HepG2 (cell line): ENCODE measurements around the gene CTRB2. TPM values are rescaled to one million over a fixed set of nuclear protein-coding genes. Genes with fewer than 3 reads are reported as not detected.

Source experiments
- BCL6 ChIP-seq: IDR thresholded peaks from 2 replicates; pipeline ENCODE4 v1.6.1; 2016; ENCODE audit warnings: missing genetic modification reagents, missing compliant biosample characterization
- FOXA1 ChIP-seq, 2 experiments: fragments of 450-650 bp in 1 of 2; sonication (generic) in 1 of 2; formaldehyde crosslinking in 1 of 2; IDR thresholded peaks; 2 replicates each; pipeline versions ENCODE4 v1.4.0 to v1.6.1; 2016 to 2020; ENCODE audit warnings: missing genetic modification reagents in 1 of 2
- FOXC1 ChIP-seq: sonication (generic); formaldehyde crosslinking; IDR thresholded peaks from 2 replicates; pipeline ENCODE4 v1.8.0; 2022; ENCODE audit warnings: mild to moderate bottlenecking, missing genetic modification reagents, borderline replicate concordance
- GPN1 ChIP-seq: sonication (generic); formaldehyde crosslinking; IDR thresholded peaks from 2 replicates; pipeline ENCODE4 v1.5.1; 2020; ENCODE audit warnings: missing genetic modification reagents, borderline replicate concordance
- HMGA1 ChIP-seq: sonication (generic); formaldehyde crosslinking; conservative IDR thresholded peaks from 2 replicates; pipeline ENCODE4 v1.4.0; 2020; ENCODE audit warnings: missing genetic modification reagents
- NCOA2 ChIP-seq: sonication (generic); formaldehyde crosslinking; IDR thresholded peaks from 2 replicates; pipeline ENCODE4 v1.8.0; 2022; ENCODE audit warnings: inconsistent platforms
- NFE2L2 ChIP-seq: fragments of 150-350 bp; IDR thresholded peaks from 2 replicates; pipeline ENCODE4 v1.6.1; 2014; ENCODE audit warnings: low read length
- RFX1 ChIP-seq: fragments of 450-650 bp; IDR thresholded peaks from 2 replicates; pipeline ENCODE4 v1.6.1; 2017
- SP140L ChIP-seq: sonication (generic); formaldehyde crosslinking; IDR thresholded peaks from 2 replicates; pipeline ENCODE4 v1.4.0; 2020; ENCODE audit warnings: missing genetic modification reagents, borderline replicate concordance
- ZFP37 ChIP-seq: sonication (generic); formaldehyde crosslinking; IDR thresholded peaks from 2 replicates; pipeline ENCODE4 v1.4.0; 2020; ENCODE audit warnings: missing genetic modification reagents, borderline replicate concordance
- ZNF614 ChIP-seq: IDR thresholded peaks from 2 replicates; pipeline ENCODE4 v1.6.1; 2018; ENCODE audit warnings: missing biosample characterization, missing genetic modification reagents, inconsistent platforms, borderline replicate concordance
- ZNF616 ChIP-seq: sonication (generic); formaldehyde crosslinking; IDR thresholded peaks from 2 replicates; pipeline ENCODE4 v1.5.0; 2020; ENCODE audit warnings: low read depth, mild to moderate bottlenecking, missing genetic modification reagents
- ZNF781 ChIP-seq: sonication (generic); formaldehyde crosslinking; IDR thresholded peaks from 2 replicates; pipeline ENCODE4 v1.5.1; 2020; ENCODE audit warnings: borderline replicate concordance, mild to moderate bottlenecking, missing genetic modification reagents; ENCODE audit errors: not compliant biosample characterization
- polyA plus RNA-seq, 8 experiments: library from polyadenylated mRNA; depleted of rRNA in 3 of 8; stranded (reverse) in 7 of 8; unstranded in 1 of 8; fragments of >200 nt; fragmentation: Illumina TruSeq in 4 of 8; extraction: Trizol in 4 of 8; gene quantifications; 2 replicates each; pipeline versions ENCODE4 v1.2.1 to v1.2.3, GENCODE V29; 2011 to 2016; ENCODE audit warnings: low read depth in 4 of 8, missing spikeins in 1 of 8, mixed read lengths in 1 of 8; ENCODE audit not compliant: insufficient read depth in 1 of 8
- total RNA-seq, 5 experiments: library from RNA; depleted of rRNA; stranded (reverse); fragments of >200 nt; fragmentation: Illumina TruSeq; extraction: Trizol; gene quantifications; 2 replicates each; pipeline ENCODE4 v1.2.3, GENCODE V29; 2016; ENCODE audit warnings: low read depth in 1 of 5
- TF ChIP-seq, protein P1 (sequence below): sonication (generic); formaldehyde crosslinking; IDR thresholded peaks from 2 replicates; pipeline ENCODE4 v1.4.0; 2020; ENCODE audit warnings: low read depth, mild to moderate bottlenecking, missing genetic modification reagents
- TF ChIP-seq, protein P2 (sequence below): sonication (generic); formaldehyde crosslinking; IDR thresholded peaks from 2 replicates; pipeline ENCODE4 v1.4.0; 2020; ENCODE audit warnings: mild to moderate bottlenecking, low read depth, missing genetic modification reagents
- TF ChIP-seq, protein P3 (sequence below): sonication (generic); formaldehyde crosslinking; IDR thresholded peaks from 2 replicates; pipeline ENCODE4 v1.8.1; 2023; ENCODE audit warnings: mild to moderate bottlenecking, moderate library complexity, missing genetic modification reagents
- TF ChIP-seq, protein P4 (sequence below): sonication (generic); formaldehyde crosslinking; IDR thresholded peaks from 2 replicates; pipeline ENCODE4 v1.8.0; 2022; ENCODE audit warnings: mild to moderate bottlenecking, missing genetic modification reagents, moderate library complexity
- TF ChIP-seq, protein P5 (sequence below): sonication (generic); formaldehyde crosslinking; IDR thresholded peaks from 2 replicates; pipeline ENCODE4 v1.4.0; 2020; ENCODE audit warnings: missing genetic modification reagents, borderline replicate concordance
- TF ChIP-seq, protein P6 (sequence below): sonication (generic); formaldehyde crosslinking; IDR thresholded peaks from 2 replicates; pipeline ENCODE4 v1.4.0; 2020; ENCODE audit warnings: missing genetic modification reagents, low read depth, mild to moderate bottlenecking, borderline replicate concordance
- TF ChIP-seq, protein P7 (sequence below): fragments of 450-650 bp; IDR thresholded peaks from 2 replicates; pipeline ENCODE4 v1.6.1; 2017

The CTRB2 gene
- total and polyA plus RNA-seq, 2 of the 13 experiments (the other 11 are each of a cell fraction or from before 2014, with no cell fraction given): 0.13 TPM; not detected in 1

DNA sequence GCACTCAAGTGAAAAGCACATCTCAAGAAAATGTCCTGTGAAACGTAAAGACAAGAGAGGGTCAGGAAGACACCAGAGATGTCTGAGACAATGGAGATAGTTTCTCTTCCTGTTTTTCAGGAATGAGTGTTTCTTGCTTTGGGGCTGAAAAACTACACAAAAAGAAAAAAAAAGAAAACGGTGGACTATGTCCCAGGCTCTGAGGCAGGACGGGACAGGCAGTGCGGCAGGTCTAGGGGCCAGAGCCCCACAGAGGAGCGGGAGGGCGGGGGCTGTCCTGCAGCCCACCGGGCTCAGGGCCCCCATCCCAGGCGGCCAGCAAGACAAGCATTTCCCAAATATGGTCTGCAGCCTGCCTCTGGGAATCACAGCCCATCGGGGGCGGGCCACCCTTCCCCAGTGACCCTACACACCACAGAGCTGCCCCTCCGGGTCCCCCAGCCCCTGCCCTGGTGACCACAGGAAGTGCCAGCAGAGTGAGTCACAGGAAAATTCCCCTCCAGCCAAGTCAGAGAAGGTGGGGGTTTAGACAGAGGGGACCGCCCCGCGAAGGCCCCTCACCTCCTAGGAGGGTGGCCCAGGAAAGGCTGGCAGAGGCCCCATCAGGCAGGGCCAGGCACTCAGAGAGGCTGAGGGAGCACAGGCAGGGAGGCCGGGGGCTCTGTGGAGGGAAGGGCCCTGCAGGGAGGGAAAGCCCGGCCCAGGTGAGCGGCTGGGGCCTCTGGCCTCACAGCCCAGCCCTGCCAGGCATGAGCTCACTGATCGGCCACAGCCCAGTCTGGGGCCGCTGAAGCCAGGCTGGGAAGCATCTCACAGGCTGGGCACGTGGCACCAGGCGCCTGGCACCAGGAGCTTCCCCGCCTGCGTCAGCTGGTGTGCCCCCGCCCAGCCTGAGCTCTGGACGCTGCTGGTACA is 38.1 kb upstream of the CTRB2 start (continued):
- TF ChIP-seq, protein P1, sequence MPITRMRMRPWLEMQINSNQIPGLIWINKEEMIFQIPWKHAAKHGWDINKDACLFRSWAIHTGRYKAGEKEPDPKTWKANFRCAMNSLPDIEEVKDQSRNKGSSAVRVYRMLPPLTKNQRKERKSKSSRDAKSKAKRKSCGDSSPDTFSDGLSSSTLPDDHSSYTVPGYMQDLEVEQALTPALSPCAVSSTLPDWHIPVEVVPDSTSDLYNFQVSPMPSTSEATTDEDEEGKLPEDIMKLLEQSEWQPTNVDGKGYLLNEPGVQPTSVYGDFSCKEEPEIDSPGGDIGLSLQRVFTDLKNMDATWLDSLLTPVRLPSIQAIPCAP (CRISPR knock-in tag): no peak; the same call in 1 of the 2 replicates
- TF ChIP-seq FOXC1 (CRISPR knock-in tag) (peak; percentile 97), ZNF614 (CRISPR knock-in tag) (peak; percentile 92), NFE2L2 (no peak), FOXA1 (IDR thresholded peaks at IDR 0.05) (no peak), FOXA1 (CRISPR knock-in tag; IDR thresholded peaks at IDR 0.05) (peak; percentile 29; the same call in 1 of the 2 replicates), ZNF616 (CRISPR knock-in tag) (0 out of 2 replicates have a peak, but pooled peaks have one; percentile 71), SP140L (no peak), ZFP37 (CRISPR knock-in tag) (peak; percentile 90; the same call in 1 of the 2 replicates), NCOA2 (CRISPR knock-in tag) (peak; percentile 91), RFX1 (no peak), ZNF781 (CRISPR knock-in tag) (no peak), HMGA1 (CRISPR knock-in tag) (no peak), BCL6 (peak; percentile 72), GPN1 (0 out of 2 replicates have a peak, but pooled peaks have one; percentile 36)
- TF ChIP-seq, protein P2, sequence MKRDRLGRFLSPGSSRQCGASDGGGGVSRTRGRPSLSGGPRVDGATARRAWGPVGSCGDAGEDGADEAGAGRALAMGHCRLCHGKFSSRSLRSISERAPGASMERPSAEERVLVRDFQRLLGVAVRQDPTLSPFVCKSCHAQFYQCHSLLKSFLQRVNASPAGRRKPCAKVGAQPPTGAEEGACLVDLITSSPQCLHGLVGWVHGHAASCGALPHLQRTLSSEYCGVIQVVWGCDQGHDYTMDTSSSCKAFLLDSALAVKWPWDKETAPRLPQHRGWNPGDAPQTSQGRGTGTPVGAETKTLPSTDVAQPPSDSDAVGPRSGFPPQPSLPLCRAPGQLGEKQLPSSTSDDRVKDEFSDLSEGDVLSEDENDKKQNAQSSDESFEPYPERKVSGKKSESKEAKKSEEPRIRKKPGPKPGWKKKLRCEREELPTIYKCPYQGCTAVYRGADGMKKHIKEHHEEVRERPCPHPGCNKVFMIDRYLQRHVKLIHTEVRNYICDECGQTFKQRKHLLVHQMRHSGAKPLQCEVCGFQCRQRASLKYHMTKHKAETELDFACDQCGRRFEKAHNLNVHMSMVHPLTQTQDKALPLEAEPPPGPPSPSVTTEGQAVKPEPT (CRISPR knock-in tag): 0 out of 2 replicates have a peak, but pooled peaks have one; percentile 76
- TF ChIP-seq, protein P3, sequence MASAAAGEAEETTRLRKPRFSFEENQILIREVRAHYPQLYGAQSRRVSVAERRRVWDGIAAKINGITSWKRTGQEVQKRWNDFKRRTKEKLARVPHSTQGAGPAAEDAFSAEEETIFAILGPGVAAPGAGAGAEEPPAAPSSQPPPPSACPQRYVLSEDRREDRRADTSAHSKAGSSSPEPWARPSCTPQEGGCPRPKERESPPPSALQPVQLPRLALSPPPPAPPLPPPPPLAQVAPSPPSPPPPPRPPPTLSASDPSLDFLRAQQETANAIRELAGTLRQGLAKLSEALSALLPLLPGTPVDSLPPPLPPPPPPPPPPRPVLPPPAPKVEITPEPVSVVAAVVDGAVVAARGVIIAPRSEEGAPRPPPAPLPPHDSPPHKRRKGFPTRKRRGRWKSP (CRISPR knock-in tag): peak; percentile 42; the same call in 1 of the 2 replicates
- TF ChIP-seq, protein P4, sequence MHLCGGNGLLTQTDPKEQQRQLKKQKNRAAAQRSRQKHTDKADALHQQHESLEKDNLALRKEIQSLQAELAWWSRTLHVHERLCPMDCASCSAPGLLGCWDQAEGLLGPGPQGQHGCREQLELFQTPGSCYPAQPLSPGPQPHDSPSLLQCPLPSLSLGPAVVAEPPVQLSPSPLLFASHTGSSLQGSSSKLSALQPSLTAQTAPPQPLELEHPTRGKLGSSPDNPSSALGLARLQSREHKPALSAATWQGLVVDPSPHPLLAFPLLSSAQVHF: no peak
- TF ChIP-seq, protein P5, sequence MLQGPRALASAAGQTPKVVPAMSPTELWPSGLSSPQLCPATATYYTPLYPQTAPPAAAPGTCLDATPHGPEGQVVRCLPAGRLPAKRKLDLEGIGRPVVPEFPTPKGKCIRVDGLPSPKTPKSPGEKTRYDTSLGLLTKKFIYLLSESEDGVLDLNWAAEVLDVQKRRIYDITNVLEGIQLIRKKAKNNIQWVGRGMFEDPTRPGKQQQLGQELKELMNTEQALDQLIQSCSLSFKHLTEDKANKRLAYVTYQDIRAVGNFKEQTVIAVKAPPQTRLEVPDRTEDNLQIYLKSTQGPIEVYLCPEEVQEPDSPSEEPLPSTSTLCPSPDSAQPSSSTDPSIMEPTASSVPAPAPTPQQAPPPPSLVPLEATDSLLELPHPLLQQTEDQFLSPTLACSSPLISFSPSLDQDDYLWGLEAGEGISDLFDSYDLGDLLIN (CRISPR knock-in tag): peak; percentile 67; the same call in 1 of the 2 replicates
- TF ChIP-seq, protein P6, sequence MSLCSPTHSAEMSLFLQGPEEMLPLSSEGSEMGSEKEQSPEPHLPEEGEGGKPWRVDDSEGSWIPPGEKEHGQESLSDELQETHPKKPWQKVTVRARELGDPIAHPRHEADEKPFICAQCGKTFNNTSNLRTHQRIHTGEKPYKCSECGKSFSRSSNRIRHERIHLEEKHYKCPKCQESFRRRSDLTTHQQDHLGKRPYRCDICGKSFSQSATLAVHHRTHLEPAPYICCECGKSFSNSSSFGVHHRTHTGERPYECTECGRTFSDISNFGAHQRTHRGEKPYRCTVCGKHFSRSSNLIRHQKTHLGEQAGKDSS (CRISPR knock-in tag): peak; percentile 88; the same call in 1 of the 2 replicates
- TF ChIP-seq, protein P7, sequence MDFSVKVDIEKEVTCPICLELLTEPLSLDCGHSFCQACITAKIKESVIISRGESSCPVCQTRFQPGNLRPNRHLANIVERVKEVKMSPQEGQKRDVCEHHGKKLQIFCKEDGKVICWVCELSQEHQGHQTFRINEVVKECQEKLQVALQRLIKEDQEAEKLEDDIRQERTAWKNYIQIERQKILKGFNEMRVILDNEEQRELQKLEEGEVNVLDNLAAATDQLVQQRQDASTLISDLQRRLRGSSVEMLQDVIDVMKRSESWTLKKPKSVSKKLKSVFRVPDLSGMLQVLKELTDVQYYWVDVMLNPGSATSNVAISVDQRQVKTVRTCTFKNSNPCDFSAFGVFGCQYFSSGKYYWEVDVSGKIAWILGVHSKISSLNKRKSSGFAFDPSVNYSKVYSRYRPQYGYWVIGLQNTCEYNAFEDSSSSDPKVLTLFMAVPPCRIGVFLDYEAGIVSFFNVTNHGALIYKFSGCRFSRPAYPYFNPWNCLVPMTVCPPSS: no peak
